CD4-positive, alpha-beta T cell (primary cell): Measurements from ENCODE around the gene HBS1L. TPM values are rescaled to one million over a fixed set of nuclear protein-coding genes. Genes with fewer than 3 reads are reported as not detected.
A peak's percentile ranks its signal among the peaks of the same experiment; 100 is the strongest.

Experiments used
- ATAC-seq: fragments of 200-7000 bp; cut with Tn5 transposase; one replicate; pipeline ENCODE4 v1.10.0; 2022; ENCODE audit warnings: mild to moderate bottlenecking; ENCODE audit not compliant: poor library complexity
- CTCF ChIA-PET: fragments of 350-600 bp; sonication (Branson Sonifier 250); formaldehyde crosslinking; loops from one replicate; lab custom pipeline; 2021; ENCODE audit warnings: antibody characterized with exemption, inconsistent platforms; lab: Charles Lee
- POLR2A ChIA-PET: fragments of 350-600 bp; sonication (Branson Sonifier 250); formaldehyde crosslinking; loops from one replicate; lab custom pipeline; 2021; ENCODE audit warnings: antibody characterized with exemption, inconsistent platforms; lab: Charles Lee
- DNase-seq, 14 experiments: peaks; one replicate each; pipeline ENCODE4 v3.0.0-alpha.2; 2013 to 2020; ENCODE audit warnings: mixed read lengths in 2 of 14
- H3K27ac ChIP-seq, 2 donors: one replicate each; pipeline versions ENCODE4 v1.5.1 to v1.7.0; 2013; ENCODE audit warnings: low read length in 2 of 2, low read depth in 1 of 2, mild to moderate bottlenecking in 1 of 2
- H3K27me3 ChIP-seq, 2 experiments: 1 replicate in 1 of 2; 2 replicates in 1 of 2; pipeline versions ENCODE4 v1.6.1 to v1.7.0; 2013; ENCODE audit warnings: low read length in 2 of 2, control low read depth in 1 of 2, mild to moderate bottlenecking in 1 of 2, moderate library complexity in 1 of 2; ENCODE audit not compliant: insufficient read depth in 2 of 2, control insufficient read depth in 1 of 2
- H3K36me3 ChIP-seq: one replicate; pipeline ENCODE4 v1.6.1; 2013; ENCODE audit warnings: low read length, control low read depth; ENCODE audit not compliant: insufficient read depth
- H3K4me1 ChIP-seq: one replicate; pipeline ENCODE4 v1.6.1; 2013; ENCODE audit warnings: low read length, control low read depth; ENCODE audit not compliant: insufficient read depth
- H3K4me3 ChIP-seq: one replicate; pipeline ENCODE4 v1.5.1; 2013; ENCODE audit warnings: mild to moderate bottlenecking, low read length, moderate library complexity
- H3K9me3 ChIP-seq, 2 experiments: 1 replicate in 1 of 2; 2 replicates in 1 of 2; pipeline versions ENCODE4 v1.6.1 to v1.7.0; 2013; ENCODE audit warnings: low read length in 2 of 2, mild to moderate bottlenecking in 2 of 2, control low read depth in 1 of 2, moderate library complexity in 1 of 2; ENCODE audit not compliant: control insufficient read depth in 1 of 2, insufficient read depth in 1 of 2
- H3K27ac Mint-ChIP-seq: one replicate; pipeline ENCODE4 v1.8.0; 2020; ENCODE audit warnings: mixed read lengths
- H3K27me3 Mint-ChIP-seq: one replicate; pipeline ENCODE4 v1.8.0; 2021; ENCODE audit warnings: mixed read lengths
- H3K36me3 Mint-ChIP-seq: one replicate; pipeline ENCODE4 v1.8.0; 2021; ENCODE audit warnings: low read depth, mixed read lengths
- H3K4me1 Mint-ChIP-seq: one replicate; pipeline ENCODE4 v1.8.0; 2021; ENCODE audit warnings: low read depth, mixed read lengths
- H3K4me3 Mint-ChIP-seq: one replicate; pipeline ENCODE4 v1.8.0; 2020; ENCODE audit warnings: mild to moderate bottlenecking, mixed read lengths
- H3K9me3 Mint-ChIP-seq: one replicate; pipeline ENCODE4 v1.8.0; 2020; ENCODE audit warnings: mixed read lengths
- intact Hi-C, 2 experiments: fragments of 100-400 bp; cut with DNase I in 1 of 2; cut with micrococcal nuclease in 1 of 2; formaldehyde crosslinking; loops; one replicate each; pipeline versions ENCODE4 v1.15.1 to v1.9.0; 2023 to 2025; cut with DNase I, micrococcal nuclease
- total RNA-seq, 174 experiments: library from RNA in 2 of 174; stranded (reverse) in 2 of 174; gene quantifications; one replicate each; pipeline ENCODE4 v1.2.3 and lab custom pipeline; 2021 to 2026
- TF ChIP-seq, protein P1 (sequence below): fragments of 200-600 bp; IDR thresholded peaks from one replicate; pipeline ENCODE4 v1.8.0; 2022; ENCODE audit warnings: antibody characterized with exemption, mild to moderate bottlenecking

HBS1L gene
- total RNA-seq, 2 experiments from 2014 or later = 106 to 117 TPM

DNA sequence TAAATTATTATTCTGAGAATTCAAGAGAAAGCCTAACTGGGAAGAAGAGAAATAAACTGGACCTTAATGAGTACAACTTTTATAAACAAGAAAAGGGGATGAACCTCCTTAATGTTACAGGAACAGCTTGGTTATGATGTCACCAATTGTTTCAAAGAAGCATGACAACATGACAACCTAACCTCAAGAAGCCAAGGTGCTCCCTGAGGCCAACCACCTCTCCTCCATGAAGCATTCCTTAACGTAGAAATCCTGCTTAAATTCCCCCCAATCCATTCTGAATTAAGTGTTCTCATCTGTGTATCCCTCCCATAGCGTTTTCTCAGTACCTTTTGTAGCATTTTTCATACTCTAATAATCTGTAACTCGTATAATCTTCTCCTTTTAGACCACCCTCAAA is 1.7 kb downstream of the HBS1L start:
- H3K9me3 ChIP-seq = no peaks in the 10 kb centered on the region
- no peak overlapping the region for H3K4me3 ChIP-seq
- CTCF ChIA-PET = interaction anchor here (1.1 to 1.7 kb wide), 2 partner anchors 39 to 131 kb away, joined by 3 to 4 read pairs; no protein-coding TSS in a partner anchor
- Mint-ChIP-seq H3K4me3 (peak overlapping the region; percentile 96), H3K4me1 (peaks cover 58% of the 10 kb centered on the region), H3K9me3 (no peaks in the 10 kb centered on the region), H3K27ac (peak overlapping the region; percentile 99), H3K27me3 (no peaks in the 10 kb centered on the region), H3K36me3 (peaks cover 49% of the 10 kb centered on the region)
- no peak overlapping the region for H3K27ac ChIP-seq
- H3K36me3 ChIP-seq = peaks cover 29% of the 10 kb centered on the region
- intact Hi-C loops = loop anchor here in 1 of 2 experiments (5.0 kb wide), 2 partner anchors 41 to 129 kb away; partner anchors contain the start of gene MYB
- ATAC-seq (no peak), DNase-seq (peak in 1 of 14 experiments; percentile 23)
- H3K4me1 ChIP-seq = peaks cover 24% of the 10 kb centered on the region
- no peaks in the 10 kb centered on the region for H3K27me3 ChIP-seq
- POLR2A ChIA-PET = no interaction called here
- TF ChIP-seq, protein P1, sequence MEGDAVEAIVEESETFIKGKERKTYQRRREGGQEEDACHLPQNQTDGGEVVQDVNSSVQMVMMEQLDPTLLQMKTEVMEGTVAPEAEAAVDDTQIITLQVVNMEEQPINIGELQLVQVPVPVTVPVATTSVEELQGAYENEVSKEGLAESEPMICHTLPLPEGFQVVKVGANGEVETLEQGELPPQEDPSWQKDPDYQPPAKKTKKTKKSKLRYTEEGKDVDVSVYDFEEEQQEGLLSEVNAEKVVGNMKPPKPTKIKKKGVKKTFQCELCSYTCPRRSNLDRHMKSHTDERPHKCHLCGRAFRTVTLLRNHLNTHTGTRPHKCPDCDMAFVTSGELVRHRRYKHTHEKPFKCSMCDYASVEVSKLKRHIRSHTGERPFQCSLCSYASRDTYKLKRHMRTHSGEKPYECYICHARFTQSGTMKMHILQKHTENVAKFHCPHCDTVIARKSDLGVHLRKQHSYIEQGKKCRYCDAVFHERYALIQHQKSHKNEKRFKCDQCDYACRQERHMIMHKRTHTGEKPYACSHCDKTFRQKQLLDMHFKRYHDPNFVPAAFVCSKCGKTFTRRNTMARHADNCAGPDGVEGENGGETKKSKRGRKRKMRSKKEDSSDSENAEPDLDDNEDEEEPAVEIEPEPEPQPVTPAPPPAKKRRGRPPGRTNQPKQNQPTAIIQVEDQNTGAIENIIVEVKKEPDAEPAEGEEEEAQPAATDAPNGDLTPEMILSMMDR = no peak

DNA sequence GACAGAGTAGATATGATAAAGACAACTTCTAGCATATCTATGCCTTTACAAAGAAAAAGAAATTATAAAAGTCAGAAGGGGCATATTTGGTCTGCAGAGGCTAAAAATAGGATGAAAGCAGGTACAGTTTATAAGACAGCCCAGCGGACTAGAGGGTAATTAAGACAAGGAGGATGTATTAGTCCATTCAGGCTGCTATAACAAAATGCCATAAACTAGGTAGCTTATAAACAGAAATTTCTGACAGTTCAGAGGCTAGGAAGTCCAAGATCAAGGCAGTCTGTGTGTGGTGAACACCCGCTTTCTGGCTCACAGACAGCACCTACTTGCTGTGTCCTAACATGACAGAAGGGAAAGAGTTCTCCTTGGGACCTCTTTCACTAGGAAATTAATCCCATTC is 5.7 kb downstream of the HBS1L start:
- Histone ChIP-seq H3K36me3 (peaks cover 43% of the 10 kb centered on the region), H3K27ac (no peak overlapping the region), H3K27me3 (no peaks in the 10 kb centered on the region), H3K9me3 (no peaks in the 10 kb centered on the region), H3K4me1 (peaks cover 36% of the 10 kb centered on the region), H3K4me3 (no peak overlapping the region)
- Mint-ChIP-seq H3K9me3 (no peaks in the 10 kb centered on the region), H3K36me3 (peaks cover 68% of the 10 kb centered on the region), H3K4me1 (peaks cover 79% of the 10 kb centered on the region), H3K4me3 (no peak overlapping the region), H3K27ac (peak overlapping the region; percentile 55), H3K27me3 (no peaks in the 10 kb centered on the region)
- TF ChIP-seq, protein P1 = no peak
- DNase-seq = no peak
- CTCF ChIA-PET = no interaction called here
- intact Hi-C loops = loop anchor here in 1 of 2 experiments (5.0 kb wide), 1 partner anchor 133 kb away; the partner anchor contains the start of gene MYB
- POLR2A ChIA-PET = no interaction called here
- no peak for ATAC-seq

DNA sequence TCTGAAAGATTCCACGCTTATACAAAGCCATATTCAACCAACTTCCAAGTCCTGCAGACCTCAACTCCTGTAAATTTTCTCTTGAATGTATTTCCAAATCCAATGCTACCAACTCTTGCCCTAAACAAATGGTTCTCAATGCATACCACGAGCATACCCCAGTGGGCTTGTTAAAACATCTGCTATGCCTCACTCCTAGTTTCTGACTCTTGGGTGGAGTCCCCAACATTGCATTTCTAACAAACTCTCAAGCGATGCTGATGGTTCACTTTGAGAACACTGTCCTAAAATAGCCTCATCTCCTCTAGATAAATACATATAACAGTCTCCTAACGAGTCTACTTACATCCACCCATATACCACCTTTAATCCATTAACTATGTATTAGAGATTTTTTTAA is 7.3 kb downstream of the HBS1L start:
- Mint-ChIP-seq H3K27ac (peak overlapping the region; percentile 55), H3K36me3 (peaks cover 72% of the 10 kb centered on the region), H3K9me3 (no peaks in the 10 kb centered on the region), H3K4me3 (peak overlapping the region; percentile 1), H3K27me3 (no peaks in the 10 kb centered on the region), H3K4me1 (peaks cover 76% of the 10 kb centered on the region)
- Histone ChIP-seq H3K36me3 (peaks cover 50% of the 10 kb centered on the region), H3K27ac (peak overlapping the region in 1 of 2 donors; percentile 19), H3K9me3 (no peaks in the 10 kb centered on the region), H3K4me1 (peaks cover 29% of the 10 kb centered on the region), H3K27me3 (no peaks in the 10 kb centered on the region), H3K4me3 (no peak overlapping the region)
- ATAC-seq = no peak
- CTCF ChIA-PET = no interaction called here
- intact Hi-C loops = loop anchor here in 1 of 2 experiments (5.0 kb wide), 1 partner anchor 135 kb away; the partner anchor contains the start of gene MYB
- POLR2A ChIA-PET = no interaction called here
- no peak for DNase-seq
- TF ChIP-seq, protein P1 = no peak
